ENCODE data around the gene KRT7. TPM values are rescaled to one million over a fixed set of nuclear protein-coding genes. Genes with fewer than 3 reads are reported as not detected.

KRT7 gene
- polyA plus RNA-seq, 1 donor from 2014 or later, result not detected

GRCh38 chr12:52193991-52194390, 39.1 kb upstream of the KRT7 start:
- H3K9me3 Mint-ChIP-seq, result no peaks in the 10 kb centered on the region
- no peak overlapping the region for H3K4me3 Mint-ChIP-seq
- H3K27me3 Mint-ChIP-seq, result peaks cover 9% of the 10 kb centered on the region
- H3K4me1 Mint-ChIP-seq, result no peaks in the 10 kb centered on the region
- no peaks in the 10 kb centered on the region for H3K36me3 Mint-ChIP-seq
- no peak overlapping the region for H3K27ac Mint-ChIP-seq

DNA sequence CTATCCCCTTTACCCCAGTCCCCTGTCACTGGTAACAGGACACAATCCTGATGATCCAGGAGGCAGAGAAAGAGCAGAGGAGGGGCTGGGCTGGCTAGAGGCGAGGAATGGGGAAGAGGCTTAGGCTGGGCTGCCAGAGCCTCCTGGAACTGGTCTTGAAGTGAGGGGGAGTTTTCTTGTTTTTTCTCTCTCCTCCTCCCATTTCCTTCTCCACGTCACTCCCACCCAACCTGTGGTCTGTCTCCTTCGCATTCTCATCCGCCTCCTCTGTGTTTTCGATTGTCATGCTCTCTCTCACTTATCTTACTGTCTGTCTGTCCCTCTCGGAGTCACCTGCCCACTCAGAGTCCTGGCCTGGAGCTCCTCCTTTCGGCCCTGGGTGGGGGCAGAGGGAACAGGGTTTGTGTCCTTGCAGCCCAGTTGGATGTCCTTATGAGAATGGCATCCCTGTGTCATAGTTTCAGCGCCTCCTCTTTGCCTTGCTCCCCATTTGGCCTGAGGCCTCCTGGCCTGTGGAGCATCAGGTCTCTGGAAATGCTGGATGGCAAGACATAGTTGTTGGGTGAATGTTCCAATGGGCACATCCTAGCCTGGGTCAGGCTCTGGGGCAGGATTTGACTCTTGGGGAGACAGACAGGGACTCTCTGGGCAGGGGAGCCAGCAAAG, 37.8 kb upstream of the KRT7 start:
- Mint-ChIP-seq H3K9me3 (no peaks in the 10 kb centered on the region), H3K4me1 (no peaks in the 10 kb centered on the region), H3K4me3 (no peak overlapping the region), H3K27ac (peak overlapping the region in 1 of 3 donors; percentile 47), H3K36me3 (no peaks in the 10 kb centered on the region), H3K27me3 (peaks cover 11% of the 10 kb centered on the region)

DNA sequence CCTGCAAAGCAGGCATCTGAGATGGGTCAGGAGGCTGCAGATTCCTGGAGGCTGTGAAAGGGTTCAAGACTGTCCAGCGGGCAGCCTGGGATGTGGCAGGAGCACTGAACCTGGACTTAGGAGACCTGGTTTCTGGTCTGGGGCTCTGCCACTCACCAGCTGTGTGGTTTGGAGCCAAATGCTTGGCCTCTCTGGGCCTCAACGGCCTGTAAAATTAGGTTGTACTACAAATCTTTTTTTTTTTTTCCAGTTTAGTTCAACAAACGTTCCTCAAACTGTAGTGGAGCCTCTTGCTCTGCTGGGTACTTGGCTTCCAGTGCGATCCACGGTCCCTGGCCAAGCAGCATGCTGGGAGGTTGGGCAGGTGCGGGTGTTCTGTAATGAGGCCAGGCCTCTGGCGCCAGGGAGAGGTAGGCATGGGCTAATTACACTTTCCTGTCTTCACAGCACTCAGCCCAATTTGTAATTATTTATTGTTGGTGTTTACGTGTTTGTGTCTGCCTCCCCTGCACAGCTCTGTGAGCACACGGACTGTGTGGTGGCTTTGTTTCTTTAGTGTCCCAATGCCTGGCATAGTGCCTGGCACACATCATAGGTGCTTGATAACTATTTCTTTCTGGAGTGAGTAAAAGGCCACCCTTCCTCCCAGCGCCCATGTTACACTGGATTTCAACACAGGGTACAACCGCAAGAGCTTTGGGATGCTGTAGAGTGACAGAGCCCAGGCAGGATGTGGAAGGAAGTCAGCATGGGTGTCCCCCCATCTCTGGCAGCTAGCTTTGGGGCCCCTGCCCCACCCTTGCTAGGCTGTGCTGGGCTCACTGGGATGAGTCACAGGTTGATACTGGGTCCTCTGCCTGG, 35.4 kb upstream of the KRT7 start:
- Mint-ChIP-seq H3K4me3 (no peak overlapping the region), H3K27me3 (peaks cover 17% of the 10 kb centered on the region), H3K9me3 (no peaks in the 10 kb centered on the region), H3K36me3 (no peaks in the 10 kb centered on the region), H3K4me1 (no peaks in the 10 kb centered on the region), H3K27ac (peak overlapping the region in 1 of 3 donors; percentile 66)

DNA sequence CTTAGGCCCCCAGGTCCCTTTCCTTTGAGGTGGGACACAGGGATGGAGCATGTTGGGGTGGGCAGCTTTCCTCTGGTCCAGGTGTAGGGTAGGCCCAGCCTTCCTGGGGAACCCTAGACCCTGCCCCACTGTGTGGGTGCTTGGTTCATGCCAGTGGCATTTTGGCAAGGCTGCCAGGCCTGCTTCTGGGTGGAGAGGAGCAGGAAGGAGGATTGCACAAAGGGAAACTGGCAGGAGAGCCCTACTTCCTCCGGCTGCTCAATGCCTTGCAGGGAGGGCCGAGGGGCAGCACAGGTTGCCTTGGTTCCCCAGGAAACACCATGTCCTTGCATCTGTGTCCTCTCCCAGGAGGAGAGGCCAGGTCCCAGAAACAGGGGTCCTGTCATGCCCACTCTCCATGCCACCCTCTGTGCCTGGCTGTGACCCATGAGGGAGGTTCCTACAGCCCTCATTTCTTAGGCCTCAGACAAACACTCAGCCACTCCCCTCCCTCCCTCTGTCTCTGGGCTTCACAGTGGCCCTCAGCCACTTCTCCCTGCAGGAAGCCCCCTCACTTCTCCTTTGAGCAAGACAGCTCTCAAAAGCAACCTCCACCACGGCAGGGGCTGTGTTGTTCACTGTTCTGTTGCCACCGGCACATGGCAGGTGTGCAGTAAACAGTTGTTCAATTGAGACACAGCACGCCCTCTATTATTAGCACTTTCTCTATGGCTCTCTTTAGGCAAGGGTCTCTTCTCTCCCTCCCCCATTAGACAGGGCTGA, 34.4 kb upstream of the KRT7 start:
- no peak overlapping the region for H3K27ac Mint-ChIP-seq
- peaks cover 0 to 6% (median 0%) of the 10 kb centered on the region in 3 donors for H3K4me1 Mint-ChIP-seq
- H3K36me3 Mint-ChIP-seq, result peaks cover 5% of the 10 kb centered on the region
- H3K4me3 Mint-ChIP-seq, result no peak overlapping the region
- peaks cover 19% of the 10 kb centered on the region for H3K27me3 Mint-ChIP-seq
- no peaks in the 10 kb centered on the region for H3K9me3 Mint-ChIP-seq

GRCh38 chr12:52199294-52199919, 33.6 kb upstream of the KRT7 start:
- Mint-ChIP-seq H3K4me3 (no peak overlapping the region), H3K27ac (no peak overlapping the region), H3K27me3 (peaks cover 19% of the 10 kb centered on the region), H3K9me3 (no peaks in the 10 kb centered on the region), H3K36me3 (peaks cover 5% of the 10 kb centered on the region), H3K4me1 (peaks cover 0 to 6% (median 0%) of the 10 kb centered on the region in 3 donors)

GRCh38 chr12:52200086-52200780, 32.8 kb upstream of the KRT7 start:
- H3K27ac Mint-ChIP-seq, result no peak overlapping the region
- peaks cover 5% of the 10 kb centered on the region for H3K36me3 Mint-ChIP-seq
- no peaks in the 10 kb centered on the region for H3K9me3 Mint-ChIP-seq
- peaks cover 18% of the 10 kb centered on the region for H3K27me3 Mint-ChIP-seq
- H3K4me3 Mint-ChIP-seq, result no peak overlapping the region
- peaks cover 0 to 6% (median 0%) of the 10 kb centered on the region in 3 donors for H3K4me1 Mint-ChIP-seq

DNA sequence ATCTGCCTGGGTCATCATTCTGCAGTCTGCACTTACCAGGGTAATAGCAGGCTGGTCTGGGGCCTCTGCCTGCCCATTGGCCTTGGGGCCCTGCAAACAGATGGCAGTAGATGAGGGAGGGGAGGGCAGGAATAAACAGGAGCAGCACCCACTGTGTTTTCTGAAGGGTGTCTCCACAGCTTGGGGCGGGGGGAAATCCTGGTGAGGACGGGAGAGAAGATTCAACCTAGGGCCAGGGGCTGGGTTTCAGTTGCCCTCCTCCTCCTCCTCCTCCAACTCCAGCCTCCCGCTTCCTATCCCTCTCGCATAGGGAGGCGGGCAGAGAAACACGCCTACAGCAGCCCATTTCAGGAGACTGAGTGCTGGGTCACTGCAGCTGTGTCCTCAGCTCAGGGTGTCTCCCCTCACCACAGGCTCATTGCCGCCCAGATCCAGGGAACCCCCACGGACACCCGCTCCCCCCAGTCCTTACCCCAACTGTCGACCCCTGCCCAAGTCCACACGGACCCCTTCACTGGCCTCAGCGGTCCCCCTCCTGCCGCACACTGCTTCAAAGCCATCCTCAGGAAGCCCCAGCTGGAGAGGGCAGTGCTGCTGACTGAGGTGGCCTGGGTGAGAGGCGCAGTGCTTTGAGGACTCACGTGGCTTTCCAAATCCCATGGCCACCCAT, 32.1 kb upstream of the KRT7 start:
- Mint-ChIP-seq H3K27ac (no peak overlapping the region), H3K36me3 (peaks cover 5% of the 10 kb centered on the region), H3K9me3 (no peaks in the 10 kb centered on the region), H3K4me1 (peaks cover 0 to 6% (median 0%) of the 10 kb centered on the region in 3 donors), H3K4me3 (no peak overlapping the region), H3K27me3 (peaks cover 18% of the 10 kb centered on the region)

GRCh38 chr12:52201451-52201839, 31.6 kb upstream of the KRT7 start:
- Mint-ChIP-seq H3K4me3 (no peak overlapping the region), H3K27me3 (peaks cover 16% of the 10 kb centered on the region), H3K36me3 (peaks cover 5% of the 10 kb centered on the region), H3K4me1 (peaks cover 0 to 6% (median 0%) of the 10 kb centered on the region in 3 donors), H3K9me3 (no peaks in the 10 kb centered on the region), H3K27ac (no peak overlapping the region)

GRCh38 chr12:52202361-52203078, 30.5 kb upstream of the KRT7 start:
- Mint-ChIP-seq H3K36me3 (peaks cover 5% of the 10 kb centered on the region), H3K27me3 (peaks cover 15% of the 10 kb centered on the region), H3K9me3 (no peaks in the 10 kb centered on the region), H3K4me3 (no peak overlapping the region), H3K27ac (no peak overlapping the region), H3K4me1 (peaks cover 0 to 6% (median 0%) of the 10 kb centered on the region in 3 donors)

- peaks cover 5% of the 10 kb centered on the region for H3K36me3 Mint-ChIP-seq
- H3K27ac Mint-ChIP-seq, result no peak overlapping the region
- peaks cover 15% of the 10 kb centered on the region for H3K27me3 Mint-ChIP-seq
- H3K9me3 Mint-ChIP-seq, result no peaks in the 10 kb centered on the region
- H3K4me1 Mint-ChIP-seq, result peaks cover 0 to 6% (median 0%) of the 10 kb centered on the region in 3 donors
- H3K4me3 Mint-ChIP-seq, result no peak overlapping the region
These were observed 29.7 kb upstream of the KRT7 start for GRCh38 chr12:52203079-52203921.

DNA sequence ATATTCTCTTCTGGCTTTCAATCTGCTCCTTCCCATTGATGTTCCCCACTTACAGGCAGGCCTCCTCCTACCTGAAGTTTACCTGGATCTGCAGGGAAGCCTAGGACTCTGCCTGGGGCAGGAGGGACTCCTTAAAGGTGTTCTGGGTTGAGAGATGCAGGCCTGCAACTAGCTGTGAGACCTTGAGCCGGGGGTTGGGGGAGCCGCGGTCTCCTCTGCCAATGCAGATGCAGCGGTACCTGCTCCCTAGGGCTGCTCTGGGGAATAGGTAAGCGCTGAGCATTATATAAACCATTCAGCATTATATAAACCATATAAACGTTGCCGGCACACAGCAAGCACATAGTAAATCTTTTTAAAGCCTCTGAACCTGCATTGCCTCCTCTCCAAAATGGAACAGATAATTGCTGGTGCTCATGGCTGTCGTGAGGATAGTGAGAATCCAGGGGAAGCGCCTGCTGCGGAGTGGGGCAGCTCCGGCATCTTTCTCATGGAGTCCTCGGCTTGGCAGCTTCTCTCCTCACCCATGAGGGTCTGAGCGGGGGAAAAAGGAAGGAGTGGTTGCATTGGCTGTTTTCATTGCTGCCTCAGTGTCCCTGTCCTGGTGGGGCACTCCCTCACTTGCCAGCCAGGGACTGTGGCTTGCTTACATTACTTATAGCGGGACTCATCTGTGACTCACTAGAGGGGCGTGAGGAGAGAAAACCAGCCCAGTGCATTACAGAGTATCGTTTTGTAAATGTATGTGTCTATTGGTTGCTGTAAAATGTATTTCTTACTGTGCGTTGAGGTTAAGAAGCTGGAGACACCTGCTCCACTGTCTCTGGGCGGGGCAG, 28.7 kb upstream of the KRT7 start:
- Mint-ChIP-seq H3K9me3 (no peaks in the 10 kb centered on the region), H3K36me3 (peaks cover 5% of the 10 kb centered on the region), H3K4me1 (peaks cover 0 to 6% (median 0%) of the 10 kb centered on the region in 3 donors), H3K4me3 (no peak overlapping the region), H3K27ac (no peak overlapping the region), H3K27me3 (peaks cover 15% of the 10 kb centered on the region)

GRCh38 chr12:52204931-52205505, 28.0 kb upstream of the KRT7 start:
- no peak overlapping the region for H3K4me3 Mint-ChIP-seq
- peaks cover 7% of the 10 kb centered on the region for H3K36me3 Mint-ChIP-seq
- H3K27me3 Mint-ChIP-seq, result peaks cover 15% of the 10 kb centered on the region
- H3K9me3 Mint-ChIP-seq, result no peaks in the 10 kb centered on the region
- H3K27ac Mint-ChIP-seq, result no peak overlapping the region
- H3K4me1 Mint-ChIP-seq, result peaks cover 0 to 6% (median 0%) of the 10 kb centered on the region in 3 donors
